CD14-positive monocyte (primary cell): ENCODE results near the gene THSD7A. TPM values are rescaled to one million over a fixed set of nuclear protein-coding genes. Genes with fewer than 3 reads are reported as not detected.

Experiments used
- DNase-seq, 3 donors: peaks; one replicate each; pipeline ENCODE4 v3.0.0-alpha.2; 2011 to 2022
- H2AFZ ChIP-seq: 2 replicates; pipeline ENCODE4 v1.6.0; 2012; ENCODE audit warnings: mild to moderate bottlenecking, low read depth, low read length, inconsistent platforms; ENCODE audit not compliant: insufficient read depth, poor library complexity, severe bottlenecking
- H3K27ac ChIP-seq, 2 donors: 1 replicate in 1 of 2; 2 replicates in 1 of 2; pipeline ENCODE4 v1.5.1; 2012 to 2013; ENCODE audit warnings: low read length in 2 of 2, control low read depth in 1 of 2, inconsistent platforms in 1 of 2, low read depth in 1 of 2, mild to moderate bottlenecking in 1 of 2
- H3K27me3 ChIP-seq, 2 donors: one replicate each; pipeline versions ENCODE4 v1.6.0 to v1.6.1; 2011 to 2013; ENCODE audit warnings: low read length in 2 of 2; ENCODE audit not compliant: control insufficient read depth in 2 of 2, insufficient read depth in 2 of 2
- H3K36me3 ChIP-seq, 2 donors: replicated peaks in 1 of 2; 1 replicate in 1 of 2; 2 replicates in 1 of 2; pipeline versions ENCODE4 v1.5.1 to v1.6.1; 2012 to 2013; ENCODE audit warnings: low read length in 2 of 2, control low read depth in 1 of 2, inconsistent platforms in 1 of 2, mild to moderate bottlenecking in 1 of 2; ENCODE audit not compliant: insufficient read depth in 2 of 2, control insufficient read depth in 1 of 2
- H3K4me1 ChIP-seq, 2 donors: 1 replicate in 1 of 2; 2 replicates in 1 of 2; pipeline versions ENCODE4 v1.5.1 to v1.6.1; 2012 to 2013; ENCODE audit warnings: low read length in 2 of 2, control low read depth in 1 of 2, inconsistent platforms in 1 of 2, mild to moderate bottlenecking in 1 of 2, moderate library complexity in 1 of 2; ENCODE audit not compliant: insufficient read depth in 2 of 2, control insufficient read depth in 1 of 2
- H3K4me2 ChIP-seq: replicated peaks from 2 replicates; pipeline ENCODE3; 2012; ENCODE audit warnings: low read length, moderate library complexity, mild to moderate bottlenecking; ENCODE audit not compliant: poor library complexity, severe bottlenecking; ENCODE audit errors: extremely low read depth
- H3K4me3 ChIP-seq, 3 experiments: fragments of 200-600 bp in 1 of 3; sonication (generic) in 1 of 3; replicated peaks in 1 of 3; 1 replicate in 2 of 3; 2 replicates in 1 of 3; pipeline ENCODE4 v1.5.1; 2011 to 2013; ENCODE audit warnings: low read length in 3 of 3, mild to moderate bottlenecking in 3 of 3, control low read depth in 2 of 3, low read depth in 2 of 3, inconsistent platforms in 1 of 3, moderate library complexity in 1 of 3
- H3K79me2 ChIP-seq: 2 replicates; pipeline ENCODE4 v1.6.0; 2012; ENCODE audit warnings: mild to moderate bottlenecking, control low read depth, inconsistent platforms, low read length, moderate library complexity; ENCODE audit not compliant: insufficient read depth
- H3K9ac ChIP-seq: 2 replicates; pipeline ENCODE4 v1.6.0; 2017; ENCODE audit warnings: low read length, mild to moderate bottlenecking; ENCODE audit not compliant: insufficient read depth, poor library complexity, severe bottlenecking
- H3K9me3 ChIP-seq, 2 donors: replicated peaks in 1 of 2; 1 replicate in 1 of 2; 2 replicates in 1 of 2; pipeline versions ENCODE4 v1.5.1 to v1.6.1; 2012 to 2013; ENCODE audit warnings: low read length in 2 of 2, control low read depth in 1 of 2; ENCODE audit not compliant: control insufficient read depth in 1 of 2, insufficient read depth in 1 of 2
- H4K20me1 ChIP-seq: 2 replicates; pipeline ENCODE4 v1.6.0; 2012; ENCODE audit warnings: mild to moderate bottlenecking, low read length, control low read depth, moderate library complexity; ENCODE audit not compliant: insufficient read depth
- H3K27ac Mint-ChIP-seq, 7 donors: one replicate each; pipeline ENCODE4 v1.8.0; 2020; ENCODE audit warnings: mild to moderate bottlenecking in 7 of 7, mixed read lengths in 7 of 7, moderate library complexity in 6 of 7, inconsistent platforms in 2 of 7
- H3K27me3 Mint-ChIP-seq, 3 donors: one replicate each; pipeline ENCODE4 v1.8.0; 2021 to 2022; ENCODE audit warnings: low read depth in 3 of 3, mild to moderate bottlenecking in 3 of 3, mixed read lengths in 3 of 3, moderate library complexity in 3 of 3, inconsistent platforms in 1 of 3
- H3K36me3 Mint-ChIP-seq, 2 donors: one replicate each; pipeline ENCODE4 v1.8.0; 2020; ENCODE audit warnings: mixed read lengths in 2 of 2, inconsistent platforms in 1 of 2, mild to moderate bottlenecking in 1 of 2
- H3K4me1 Mint-ChIP-seq: one replicate; pipeline ENCODE4 v1.8.0; 2020; ENCODE audit warnings: mild to moderate bottlenecking, mixed read lengths
- H3K4me3 Mint-ChIP-seq, 2 donors: one replicate each; pipeline ENCODE4 v1.8.0; 2020; ENCODE audit warnings: mild to moderate bottlenecking in 2 of 2, mixed read lengths in 2 of 2, moderate library complexity in 1 of 2
- H3K9me3 Mint-ChIP-seq, 7 donors: one replicate each; pipeline ENCODE4 v1.8.0; 2020 to 2022; ENCODE audit warnings: mixed read lengths in 7 of 7, mild to moderate bottlenecking in 6 of 7, moderate library complexity in 6 of 7, inconsistent platforms in 2 of 7
- WGBS: methylation state at CpG from one replicate; pipeline ENCODE4 v1.1.5; 2013; ENCODE audit warnings: missing lambda C conversion rate; ENCODE audit not compliant: insufficient coverage; 5-methylcytosine and 5-hydroxymethylcytosine counted together
- intact Hi-C, 2 donors: fragments of 100-400 bp; cut with micrococcal nuclease; formaldehyde crosslinking; loops; one replicate each; pipeline versions ENCODE4 v1.15.0 to v1.15.1; 2023
- polyA plus RNA-seq, 3 donors: library from polyadenylated mRNA; depleted of rRNA in 1 of 3; unstranded in 2 of 3; stranded (reverse) in 1 of 3; fragments of 300-500 nt in 2 of 3; fragments of >200 nt in 1 of 3; fragmentation: Illumina TruSeq in 2 of 3; gene quantifications; 1 replicate in 2 of 3; 2 replicates in 1 of 3; pipeline ENCODE4 v1.2.3, GENCODE V29; 2012 to 2021
- TF ChIP-seq, protein P1 (sequence below): fragments of 200-600 bp; IDR thresholded peaks from one replicate; pipeline ENCODE4 v1.8.0; 2022; ENCODE audit warnings: antibody characterized with exemption, mild to moderate bottlenecking

Gene THSD7A
- polyA plus RNA-seq, 3 donors, result under 0.01 TPM; not detected in 2

DNA sequence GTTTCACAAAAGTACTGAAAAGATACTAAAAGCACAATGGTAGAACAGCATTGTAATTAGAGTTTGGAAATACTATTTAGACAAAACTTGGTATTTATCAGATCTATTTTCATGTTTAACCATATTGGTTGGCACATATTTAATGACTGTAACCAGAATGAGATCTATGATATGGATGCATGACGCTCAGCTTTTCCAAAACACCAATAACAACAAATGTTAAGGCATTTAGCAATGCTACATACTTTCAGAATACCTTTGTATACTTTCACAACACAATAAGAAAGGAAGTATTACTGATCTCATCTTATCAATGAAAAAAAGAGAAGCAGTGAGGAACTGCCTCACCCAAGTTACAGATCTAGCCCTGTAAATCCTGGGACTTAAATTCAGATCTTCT lies 74.8 kb downstream of the THSD7A start:
- no peaks in the 10 kb centered on the region for H3K9me3 ChIP-seq
- H3K27me3 ChIP-seq, result no peaks in the 10 kb centered on the region
- H3K79me2 ChIP-seq, result no peaks in the 10 kb centered on the region
- H3K36me3 Mint-ChIP-seq, result no peaks in the 10 kb centered on the region
- no peak overlapping the region for H3K27ac Mint-ChIP-seq
- H3K27me3 Mint-ChIP-seq, result peaks cover 0 to 2% (median 0%) of the 10 kb centered on the region in 3 donors
- no peak overlapping the region for H2AFZ ChIP-seq
- no peak overlapping the region for H3K27ac ChIP-seq
- peaks cover 0 to 3% (median 0%) of the 10 kb centered on the region in 7 donors for H3K9me3 Mint-ChIP-seq
- H3K4me1 ChIP-seq, result no peaks in the 10 kb centered on the region
- no peak overlapping the region for H3K4me3 Mint-ChIP-seq
- H4K20me1 ChIP-seq, result no peaks in the 10 kb centered on the region
- H3K4me3 ChIP-seq, result no peak overlapping the region
- intact Hi-C loops, result no loop called here
- TF ChIP-seq, protein P1, sequence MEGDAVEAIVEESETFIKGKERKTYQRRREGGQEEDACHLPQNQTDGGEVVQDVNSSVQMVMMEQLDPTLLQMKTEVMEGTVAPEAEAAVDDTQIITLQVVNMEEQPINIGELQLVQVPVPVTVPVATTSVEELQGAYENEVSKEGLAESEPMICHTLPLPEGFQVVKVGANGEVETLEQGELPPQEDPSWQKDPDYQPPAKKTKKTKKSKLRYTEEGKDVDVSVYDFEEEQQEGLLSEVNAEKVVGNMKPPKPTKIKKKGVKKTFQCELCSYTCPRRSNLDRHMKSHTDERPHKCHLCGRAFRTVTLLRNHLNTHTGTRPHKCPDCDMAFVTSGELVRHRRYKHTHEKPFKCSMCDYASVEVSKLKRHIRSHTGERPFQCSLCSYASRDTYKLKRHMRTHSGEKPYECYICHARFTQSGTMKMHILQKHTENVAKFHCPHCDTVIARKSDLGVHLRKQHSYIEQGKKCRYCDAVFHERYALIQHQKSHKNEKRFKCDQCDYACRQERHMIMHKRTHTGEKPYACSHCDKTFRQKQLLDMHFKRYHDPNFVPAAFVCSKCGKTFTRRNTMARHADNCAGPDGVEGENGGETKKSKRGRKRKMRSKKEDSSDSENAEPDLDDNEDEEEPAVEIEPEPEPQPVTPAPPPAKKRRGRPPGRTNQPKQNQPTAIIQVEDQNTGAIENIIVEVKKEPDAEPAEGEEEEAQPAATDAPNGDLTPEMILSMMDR, result no peak
- H3K4me1 Mint-ChIP-seq, result peaks cover 5% of the 10 kb centered on the region
- no peak overlapping the region for H3K9ac ChIP-seq
- no peak for DNase-seq
- H3K36me3 ChIP-seq, result no peaks in the 10 kb centered on the region
- WGBS, result no CpG with 5 or more reads among the region's 1 CpG
- H3K4me2 ChIP-seq, result no peak overlapping the region

- H3K27ac ChIP-seq, result no peak overlapping the region
- Mint-ChIP-seq H3K27ac (no peak overlapping the region), H3K4me3 (no peak overlapping the region), H3K9me3 (peaks cover 0 to 2% (median 0%) of the 10 kb centered on the region in 7 donors), H3K27me3 (peaks cover 0 to 2% (median 0%) of the 10 kb centered on the region in 3 donors), H3K4me1 (peaks cover 2% of the 10 kb centered on the region), H3K36me3 (no peaks in the 10 kb centered on the region)
- H3K4me2 ChIP-seq, result no peak overlapping the region
- no peaks in the 10 kb centered on the region for H3K36me3 ChIP-seq
- no peaks in the 10 kb centered on the region for H3K27me3 ChIP-seq
- H3K79me2 ChIP-seq, result no peaks in the 10 kb centered on the region
- no CpG with 5 or more reads among the region's 3 CpGs for WGBS
- TF ChIP-seq, protein P1, result no peak
- H3K9ac ChIP-seq, result no peak overlapping the region
- intact Hi-C loops, result no loop called here
- no peak overlapping the region for H3K4me3 ChIP-seq
- no peaks in the 10 kb centered on the region for H3K4me1 ChIP-seq
- no peaks in the 10 kb centered on the region for H3K9me3 ChIP-seq
- no peaks in the 10 kb centered on the region for H4K20me1 ChIP-seq
- no peak overlapping the region for H2AFZ ChIP-seq
- DNase-seq, result no peak
These were observed 77.1 kb downstream of the THSD7A start for GRCh38 chr7:11754933-11755332.
